ENCODE results near the gene PSORS1C1.

PSORS1C1 gene

GRCh38 chr6:31121131-31121790, 6.7 kb downstream of the PSORS1C1 start:
- DNase-seq (ENCODE audit: insufficient read length, low spot score), result no peak
- FAIRE-seq, result no peak
- TF ChIP-seq CTCF (IDR thresholded peaks at IDR 0.05; ENCODE audit: insufficient read depth, missing control alignments), result no peak

- no peak for TF ChIP-seq CTCF (IDR thresholded peaks at IDR 0.05; ENCODE audit: insufficient read depth, missing control alignments)
- DNase-seq (ENCODE audit: insufficient read length, low spot score) (no peak), FAIRE-seq (no peak)
Measured at GRCh38 chr6:31122791-31123706, 8.4 kb downstream of the PSORS1C1 start.

- FAIRE-seq (no peak), DNase-seq (ENCODE audit: insufficient read length, low spot score) (no peak)
- no peak for TF ChIP-seq CTCF (IDR thresholded peaks at IDR 0.05; ENCODE audit: insufficient read depth, missing control alignments)
Measured at GRCh38 chr6:31125162-31125561, 10.6 kb downstream of the PSORS1C1 start.

- no peak for TF ChIP-seq CTCF (IDR thresholded peaks at IDR 0.05; ENCODE audit: insufficient read depth, missing control alignments)
- no peak for DNase-seq (ENCODE audit: insufficient read length, low spot score)
- FAIRE-seq, result no peak
Measured at GRCh38 chr6:31125586-31126363, 11.2 kb downstream of the PSORS1C1 start.

GRCh38 chr6:31126396-31127175, 12.0 kb downstream of the PSORS1C1 start:
- TF ChIP-seq CTCF (IDR thresholded peaks at IDR 0.05; ENCODE audit: insufficient read depth, missing control alignments), result no peak
- no peak for DNase-seq (ENCODE audit: insufficient read length, low spot score)
- no peak for FAIRE-seq

- DNase-seq (ENCODE audit: insufficient read length, low spot score) (peak; percentile 50), FAIRE-seq (no peak)
- peak; percentile 66 for TF ChIP-seq CTCF (IDR thresholded peaks at IDR 0.05; ENCODE audit: insufficient read depth, missing control alignments)
Measured at GRCh38 chr6:31128093-31128676, 13.6 kb downstream of the PSORS1C1 start.

Data from D721Med (cell line).